Measurements from ENCODE around the gene TGFA.

TGFA gene

DNA sequence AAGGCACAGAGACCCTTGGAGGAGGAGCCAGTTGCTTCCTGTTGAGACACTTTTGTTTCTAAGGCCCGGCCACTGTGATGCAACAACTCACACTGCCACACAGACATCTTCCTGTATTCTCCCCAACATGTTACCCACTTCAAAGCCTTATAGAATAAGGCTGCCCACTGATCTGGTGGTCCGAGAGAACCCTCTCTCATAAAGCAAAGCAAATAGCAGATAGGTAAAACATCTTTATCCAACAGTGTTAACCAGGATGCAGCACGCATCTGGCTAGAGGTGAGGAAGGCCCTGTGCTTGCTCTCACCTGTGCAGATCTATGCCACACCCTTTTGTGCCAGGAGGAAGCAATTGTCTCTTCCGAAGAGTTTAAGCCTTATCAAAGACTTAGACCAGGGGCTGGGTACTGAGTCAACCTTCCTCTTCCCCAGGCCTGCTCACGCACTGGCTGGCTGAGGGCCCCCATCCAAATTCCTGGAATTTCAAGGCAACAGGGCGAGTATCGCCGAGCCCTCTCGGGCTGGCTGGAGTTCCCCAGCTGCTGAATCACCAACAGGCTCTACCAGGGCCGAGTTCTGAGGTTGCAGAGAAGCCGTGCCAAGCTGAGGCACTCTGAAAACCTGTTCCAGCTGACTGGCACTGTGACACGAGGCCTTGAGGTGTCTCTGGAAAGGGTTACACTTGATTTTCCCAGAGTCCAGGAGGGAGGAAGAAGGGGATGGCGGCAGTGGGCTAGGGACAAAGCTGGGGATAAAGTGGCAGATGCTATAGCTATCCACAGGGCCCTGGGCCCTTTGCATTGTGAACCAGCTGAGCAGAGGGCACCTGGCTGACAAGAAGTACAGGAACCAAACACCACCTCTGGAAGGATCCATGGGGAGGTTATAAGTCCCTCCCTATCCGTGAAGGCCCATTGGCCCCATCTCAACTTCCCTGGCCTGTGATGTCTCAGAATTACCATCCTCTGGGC lies 29.3 kb downstream of the TGFA start:
- DNase-seq (ENCODE audit: low read depth in 2 of 2) = no peak

DNA sequence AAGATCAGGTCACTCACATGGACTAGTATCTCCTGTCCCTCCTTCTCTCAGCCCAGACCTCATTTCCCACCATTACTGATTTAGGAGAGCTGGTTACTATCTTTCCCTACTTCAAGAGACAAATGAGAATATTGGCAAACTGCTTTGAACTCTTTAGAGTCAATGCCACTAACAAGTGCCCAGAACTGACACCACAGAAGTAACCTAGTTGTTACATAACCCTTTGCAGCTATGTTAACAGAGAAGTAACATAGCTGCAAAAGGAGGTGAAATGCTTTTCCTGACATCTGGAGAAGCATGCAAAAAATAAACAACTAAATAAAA lies 30.0 kb downstream of the TGFA start:
- no peak for DNase-seq (ENCODE audit: low read depth in 2 of 2)

DNA sequence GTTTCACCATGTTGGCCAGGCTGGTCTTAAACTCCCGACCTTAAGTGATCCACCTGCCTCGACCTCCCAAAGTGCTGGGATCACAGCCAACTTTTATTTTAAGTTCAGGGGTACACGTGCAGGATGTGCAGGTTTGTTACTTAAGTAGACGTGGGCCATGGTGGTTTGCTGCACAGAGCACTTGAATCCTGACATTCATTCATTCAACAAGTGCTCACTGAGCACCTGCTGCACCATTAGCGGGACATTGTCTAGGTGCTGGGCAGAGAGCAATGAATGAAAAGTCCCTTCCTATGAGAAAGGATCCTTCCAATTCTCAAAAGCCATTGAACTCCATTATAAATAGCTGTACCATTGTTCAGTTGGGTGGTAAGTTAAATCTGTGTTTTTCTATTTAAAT lies 31.0 kb downstream of the TGFA start:
- no peak for DNase-seq (ENCODE audit: low read depth in 2 of 2)

DNA sequence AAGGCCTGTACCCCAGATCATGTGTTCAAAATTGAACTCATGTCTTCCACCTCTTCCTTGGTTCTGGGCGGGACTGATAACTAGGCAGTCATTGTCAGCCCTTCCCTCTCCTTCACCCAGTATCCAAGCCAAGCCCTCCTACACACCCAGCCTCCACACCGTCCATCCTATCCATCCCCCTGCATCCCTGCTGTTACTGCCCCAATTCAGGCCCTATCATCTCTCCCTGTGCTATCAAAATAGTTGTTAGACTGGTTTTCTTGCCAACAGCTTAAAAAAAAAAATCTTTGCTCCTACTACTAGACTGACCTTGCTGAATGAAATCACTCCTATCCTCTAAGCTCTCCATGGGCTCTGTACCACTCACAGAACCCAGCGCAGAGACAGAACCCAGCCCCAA lies 32.8 kb downstream of the TGFA start:
- no peak for DNase-seq (ENCODE audit: low read depth in 2 of 2)

DNA sequence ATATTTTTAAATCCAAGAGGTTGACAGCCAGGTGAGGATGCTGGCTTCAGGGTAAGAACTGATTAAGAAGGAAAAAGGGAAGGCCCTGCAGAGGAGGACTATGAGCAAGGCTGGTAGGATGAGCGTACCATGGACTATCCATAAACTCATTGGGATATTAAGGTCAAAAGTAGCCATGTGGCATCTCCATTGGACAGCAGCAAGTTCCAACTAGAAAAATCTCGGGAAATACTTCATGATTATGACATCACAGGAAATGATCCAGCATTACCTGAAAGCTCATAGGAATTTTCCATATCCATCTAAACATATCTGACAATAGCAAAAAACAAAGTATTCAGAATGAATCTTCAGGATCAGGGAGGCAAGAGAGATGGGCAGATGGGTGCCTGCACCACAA lies 34.2 kb downstream of the TGFA start:
- no peak for DNase-seq (ENCODE audit: low read depth in 2 of 2)

DNA sequence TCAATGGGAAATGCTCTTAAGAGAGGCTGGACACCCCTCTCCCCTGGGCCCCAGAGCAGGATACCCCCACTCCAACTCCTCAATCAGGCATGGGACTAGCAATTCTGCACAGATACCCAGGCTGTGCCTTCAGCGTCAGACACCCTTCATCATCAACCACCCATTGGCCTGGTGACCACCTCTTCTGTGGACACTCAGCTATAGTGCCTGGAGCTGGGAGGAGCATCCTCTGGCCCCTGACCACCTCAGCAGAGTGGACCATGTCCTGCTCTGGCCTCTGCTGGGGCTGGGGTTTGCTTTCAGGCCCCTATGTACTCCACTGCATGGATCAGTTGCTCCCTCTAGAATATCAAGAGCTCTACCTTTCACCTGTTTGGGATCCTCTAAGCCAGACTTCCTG lies 35.1 kb downstream of the TGFA start:
- DNase-seq (ENCODE audit: low read depth in 2 of 2) = no peak

DNA sequence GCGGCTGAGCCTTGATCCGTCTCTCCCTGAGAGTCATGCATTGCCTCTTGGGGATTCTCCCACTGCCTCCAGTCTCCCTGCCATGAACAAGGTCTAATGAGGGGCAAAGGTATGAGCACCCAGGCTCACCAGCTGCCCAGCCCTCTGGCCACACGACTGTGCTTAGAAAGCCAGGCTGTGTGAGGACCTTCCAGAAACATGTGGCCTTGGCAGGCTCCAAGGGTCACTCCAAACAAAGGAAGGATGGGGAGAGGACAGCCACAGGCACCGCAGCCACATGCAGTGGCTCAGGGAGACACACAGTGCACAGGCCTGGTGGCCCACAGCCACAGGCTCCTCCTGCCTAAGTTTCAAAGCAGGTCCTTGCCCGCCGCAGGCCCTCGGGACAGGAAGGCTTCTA lies 35.8 kb downstream of the TGFA start:
- no peak for DNase-seq (ENCODE audit: low read depth in 2 of 2)

DNA sequence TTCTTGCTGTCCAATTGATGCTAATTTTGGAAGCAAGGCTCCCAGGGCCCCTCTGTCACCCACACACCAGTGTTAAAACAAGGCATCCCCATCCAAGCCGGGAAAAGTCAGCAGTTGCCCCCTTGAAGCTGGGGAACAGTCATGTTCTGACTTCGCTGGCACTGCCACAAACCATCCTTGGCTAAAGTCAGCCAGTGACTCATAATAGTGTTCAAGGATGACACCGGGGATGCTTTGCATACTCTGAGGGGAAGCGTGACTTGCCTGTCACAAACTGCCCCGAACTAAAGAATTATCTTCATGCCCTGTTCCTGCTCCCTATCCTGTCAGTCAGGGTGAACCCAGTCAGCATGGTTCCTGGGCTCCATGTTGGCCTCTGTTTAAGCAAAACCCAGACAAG lies 37.0 kb downstream of the TGFA start:
- no peak for DNase-seq (ENCODE audit: low read depth in 2 of 2)

DNA sequence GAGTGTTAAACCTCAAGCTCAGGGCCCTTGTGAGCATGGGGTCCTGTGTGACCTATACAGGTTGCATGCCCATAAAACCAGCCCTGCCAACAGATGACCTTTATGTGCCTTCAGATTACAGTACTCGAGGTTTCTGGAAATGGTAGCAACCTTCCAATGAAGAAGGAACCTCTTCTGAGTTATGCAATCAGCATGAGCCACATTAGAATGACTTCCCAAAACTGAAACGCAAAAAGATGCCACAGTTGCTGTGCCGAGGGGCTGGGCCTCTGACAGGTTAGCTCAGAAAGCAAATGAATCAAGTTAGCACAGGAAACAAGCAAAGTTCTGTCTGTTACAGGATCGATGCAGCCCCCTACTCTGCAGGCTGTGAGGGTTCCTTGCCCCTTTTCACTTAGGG lies 37.7 kb downstream of the TGFA start:
- DNase-seq (ENCODE audit: low read depth in 2 of 2) = no peak

DNA sequence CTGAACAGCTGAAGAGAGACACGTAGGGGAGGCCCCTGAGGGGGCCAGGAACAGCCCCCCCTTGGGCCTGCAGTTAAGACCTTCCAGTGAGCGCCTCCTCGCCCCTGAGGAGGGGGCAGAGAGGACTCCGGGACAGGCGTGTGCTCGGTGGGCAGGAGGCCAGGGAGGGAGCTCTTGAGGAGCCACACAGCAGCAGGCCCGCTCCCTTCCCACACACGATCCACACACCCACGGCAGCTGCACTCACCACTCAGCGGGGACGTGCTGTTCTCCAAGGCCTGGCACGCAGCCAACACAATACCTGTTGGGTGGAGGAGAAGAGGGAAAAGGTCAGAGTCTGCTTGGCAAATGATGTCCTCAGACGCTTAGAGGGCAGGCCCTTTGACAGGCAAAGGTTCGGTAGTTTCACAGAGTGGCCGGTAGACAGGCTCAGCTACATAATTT lies 39.0 kb downstream of the TGFA start:
- DNase-seq (ENCODE audit: low read depth in 2 of 2) = no peak

DNA sequence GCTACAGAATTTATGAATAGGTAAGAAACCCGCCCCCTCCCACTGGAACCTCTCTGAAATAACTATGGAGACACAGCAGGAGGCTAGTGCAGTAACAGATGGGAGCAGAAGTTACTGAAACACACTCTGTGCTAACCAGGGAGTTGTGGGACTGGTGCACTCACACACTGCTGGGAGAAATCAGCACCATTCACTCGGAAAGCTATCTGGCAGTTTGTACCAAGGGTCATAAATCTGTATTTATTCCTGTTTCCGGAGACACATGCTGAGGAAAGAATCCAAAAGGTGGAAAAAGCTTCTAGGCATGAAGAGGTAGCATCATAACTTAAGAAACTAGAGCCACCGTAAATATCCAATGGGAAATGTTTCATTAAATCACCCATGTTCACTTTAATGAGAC lies 39.9 kb downstream of the TGFA start:
- DNase-seq (ENCODE audit: low read depth in 2 of 2) = no peak

DNA sequence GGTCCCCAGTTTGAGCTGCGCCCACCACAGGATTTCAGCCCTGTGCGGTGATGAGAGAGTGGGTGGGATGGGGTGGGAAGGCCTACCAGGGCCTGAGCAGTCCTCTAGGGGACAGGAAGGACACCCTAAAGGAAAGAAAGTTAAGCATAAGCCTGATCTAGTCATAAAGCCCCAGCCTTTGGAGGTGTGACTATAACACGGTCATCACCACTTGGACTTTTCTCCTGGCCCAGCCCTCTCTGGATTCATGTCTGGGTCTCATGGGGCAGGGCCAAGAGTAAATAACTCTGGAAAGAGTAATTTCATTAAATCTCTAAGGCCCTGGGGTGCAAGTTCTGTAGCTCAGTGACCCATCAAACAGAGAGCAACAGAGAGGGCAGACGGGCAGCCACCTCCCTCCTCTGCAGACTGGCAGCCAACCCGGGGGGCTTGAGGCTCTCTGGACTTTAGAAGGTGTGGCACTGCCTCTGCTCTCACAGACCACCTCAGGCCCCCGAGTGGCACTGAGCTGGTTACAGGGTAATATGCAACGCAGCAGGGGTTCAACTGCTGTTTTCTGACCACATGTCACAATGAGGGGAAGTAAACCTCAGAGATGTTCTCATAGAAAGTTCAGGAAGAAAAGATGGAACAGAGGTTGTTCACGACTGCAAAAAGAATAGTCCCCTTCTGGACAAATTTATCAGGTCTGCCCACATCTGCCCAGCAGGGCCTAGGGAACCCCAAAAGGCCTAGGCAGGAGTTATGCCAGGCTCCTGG lies 41.5 kb downstream of the TGFA start:
- DNase-seq (ENCODE audit: low read depth in 2 of 2) = no peak

DNA sequence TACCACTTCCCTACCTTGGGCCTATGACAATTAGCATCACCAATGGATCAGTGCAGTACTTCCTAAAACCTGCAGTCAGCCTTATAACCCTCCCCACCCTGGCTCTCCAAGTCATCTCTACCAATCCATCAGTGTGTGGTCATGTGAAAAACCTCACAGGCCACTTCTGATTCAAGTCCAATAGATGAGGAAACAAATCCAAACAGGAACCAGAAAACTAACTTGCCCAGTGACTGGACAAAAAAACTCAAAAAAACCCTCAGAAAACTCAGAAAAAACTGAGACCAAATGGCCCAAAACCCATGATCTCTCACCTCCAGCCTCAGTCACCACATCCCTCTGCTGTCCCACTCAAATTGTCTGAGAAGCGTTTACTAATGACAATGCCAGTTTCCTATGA lies 43.3 kb downstream of the TGFA start:
- no peak for DNase-seq (ENCODE audit: low read depth in 2 of 2)

DNA sequence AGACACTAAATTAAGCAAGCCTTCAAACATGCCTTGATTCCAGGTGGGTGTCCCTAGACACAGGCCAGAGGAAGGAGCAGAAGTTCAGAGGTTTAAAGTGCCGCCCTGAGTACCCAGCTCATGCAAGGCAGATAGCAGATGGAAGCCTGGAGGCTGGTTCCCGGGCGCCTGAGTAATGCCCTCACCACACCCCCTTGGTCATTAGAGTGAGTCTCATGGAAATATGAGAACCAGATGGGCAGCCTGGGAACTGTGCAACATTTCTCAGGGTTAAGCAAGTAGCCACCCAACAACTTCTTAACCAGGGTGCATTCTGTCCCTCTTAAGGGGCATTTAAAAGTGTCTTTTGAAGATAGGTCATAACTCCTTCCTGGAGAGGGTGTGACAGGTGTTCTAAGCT lies 44.1 kb downstream of the TGFA start:
- no peak for DNase-seq (ENCODE audit: low read depth in 2 of 2)

DNA sequence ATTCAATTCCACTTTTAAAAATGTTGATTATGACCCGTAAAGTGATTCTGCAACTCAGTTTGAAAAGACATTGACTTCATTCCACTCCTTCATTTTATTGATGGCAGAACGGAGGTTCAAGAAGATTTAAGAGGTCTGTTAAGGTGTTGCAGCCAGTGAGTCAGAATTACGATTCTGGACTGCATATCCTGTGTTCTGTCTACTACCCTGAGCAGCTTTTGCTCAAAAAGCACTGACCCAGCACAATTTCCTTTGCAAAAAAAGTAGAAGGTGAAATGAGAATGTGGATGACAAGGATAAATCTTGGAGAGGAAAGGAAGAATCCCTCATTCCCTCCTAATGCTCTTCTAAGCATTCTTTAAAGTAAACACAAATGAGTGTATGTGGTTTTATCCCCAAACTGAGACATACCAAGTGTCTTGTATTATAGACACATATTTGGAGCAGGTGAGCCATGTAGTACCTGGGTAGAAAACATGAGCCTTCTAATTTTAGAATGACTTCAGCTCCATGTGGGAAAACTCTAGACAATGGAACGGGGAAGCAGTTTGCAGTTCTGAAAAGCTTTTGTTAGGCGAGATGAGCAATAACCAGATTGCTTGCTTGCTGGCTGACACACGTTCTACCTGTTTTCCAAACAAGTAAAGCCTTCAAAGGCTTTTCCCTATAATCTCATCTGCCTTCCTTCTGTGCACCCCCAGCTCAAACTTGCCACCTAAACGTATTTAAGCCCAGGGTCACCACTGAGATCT lies 44.7 kb downstream of the TGFA start:
- DNase-seq (ENCODE audit: low read depth in 2 of 2) = no peak

DNA sequence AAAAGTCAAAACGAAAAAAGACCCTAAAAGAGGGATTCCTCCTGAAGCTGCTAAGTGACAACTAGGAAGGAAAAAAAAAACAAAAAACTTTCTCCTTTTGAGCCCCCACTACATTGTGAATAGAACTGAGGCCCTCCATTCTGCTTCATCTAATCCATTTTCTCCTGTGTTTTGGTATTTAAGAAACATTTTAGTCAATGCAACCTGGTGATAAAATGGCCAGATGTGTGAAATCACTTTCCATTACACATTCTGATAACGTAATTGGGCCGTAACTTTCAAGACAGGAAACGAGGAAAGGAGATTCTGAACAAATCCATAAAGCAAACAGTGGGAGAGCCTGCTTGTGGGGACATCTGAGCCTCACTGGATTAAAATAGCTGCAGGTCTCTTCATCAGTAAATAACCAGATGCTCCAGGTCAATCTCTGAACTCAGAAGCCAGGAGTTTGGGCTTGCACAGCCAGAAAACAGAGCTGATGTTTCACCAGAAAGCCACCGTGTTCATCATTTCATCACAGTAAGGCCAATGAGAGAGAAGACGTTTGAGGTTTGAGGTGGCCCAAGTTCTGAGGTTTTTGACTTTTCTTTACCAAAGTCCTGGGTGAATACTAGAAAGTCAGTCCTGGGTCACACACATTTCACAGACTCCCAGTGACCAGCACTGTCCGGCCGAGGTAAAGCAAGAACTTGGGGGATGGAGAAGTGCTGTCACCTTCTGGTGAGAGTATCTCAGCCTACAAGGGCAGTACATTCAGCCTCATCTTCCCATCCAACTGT lies 47.8 kb downstream of the TGFA start:
- no peak for DNase-seq (ENCODE audit: low read depth in 2 of 2)

DNA sequence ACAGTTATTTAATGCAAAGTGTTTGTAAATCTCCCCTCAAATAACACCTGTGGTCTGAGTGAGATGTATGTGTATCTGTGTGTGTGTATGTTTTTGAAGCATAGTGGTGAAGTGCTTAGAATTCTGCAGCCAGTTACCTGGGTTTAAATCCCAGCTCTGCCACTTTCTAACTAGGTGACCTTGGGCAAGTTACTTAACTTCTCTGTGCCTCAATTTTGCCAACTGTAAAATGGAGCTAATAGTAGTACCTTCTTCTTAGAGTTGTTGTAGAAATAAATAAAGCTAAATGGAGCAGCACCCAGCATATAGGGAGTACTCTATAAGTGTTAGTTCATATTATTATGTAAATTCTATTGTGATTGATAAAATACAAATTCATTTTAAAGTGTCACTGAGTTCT lies 48.9 kb downstream of the TGFA start:
- DNase-seq (ENCODE audit: low read depth in 2 of 2) = no peak

DNA sequence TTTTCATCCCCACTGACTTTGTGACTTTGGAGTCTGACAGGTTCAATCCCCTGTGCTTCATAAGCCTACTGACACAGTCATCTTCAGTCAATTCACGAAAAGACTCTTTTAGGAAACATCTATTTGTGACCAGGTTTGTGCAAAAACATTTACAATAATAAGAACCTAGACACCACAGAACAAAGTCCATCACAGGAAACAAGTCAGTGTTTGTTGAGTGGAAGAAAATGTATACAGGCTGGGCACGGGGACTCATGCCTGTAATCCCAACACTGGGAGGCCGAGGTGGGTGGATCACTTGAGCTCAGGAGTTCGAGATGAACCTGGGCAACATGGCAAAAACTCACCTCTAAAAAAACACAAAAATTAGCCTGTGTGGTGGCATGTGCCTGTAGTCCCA lies 49.7 kb downstream of the TGFA start:
- DNase-seq (ENCODE audit: low read depth in 2 of 2) = no peak

DNA sequence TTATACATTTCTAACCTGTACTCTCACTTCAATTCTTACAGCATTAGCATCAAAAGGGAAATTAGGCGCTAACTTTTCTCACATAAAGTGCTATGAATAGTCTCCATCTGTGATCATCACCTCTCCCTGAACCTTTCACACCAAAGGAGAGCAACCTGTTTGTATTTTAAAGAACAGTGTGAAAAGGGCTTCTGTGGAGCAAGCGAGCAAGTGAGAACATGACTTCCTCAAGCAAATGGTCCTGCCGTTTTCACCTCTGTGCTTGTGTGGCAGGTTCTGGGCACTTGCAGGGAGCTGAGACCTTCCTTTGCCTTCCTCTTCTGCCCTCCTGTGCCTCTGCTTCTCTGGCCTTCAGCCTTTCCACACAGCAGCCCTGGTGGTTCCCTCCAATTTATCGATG lies 51.9 kb downstream of the TGFA start:
- DNase-seq (ENCODE audit: low read depth in 2 of 2) = no peak

DNA sequence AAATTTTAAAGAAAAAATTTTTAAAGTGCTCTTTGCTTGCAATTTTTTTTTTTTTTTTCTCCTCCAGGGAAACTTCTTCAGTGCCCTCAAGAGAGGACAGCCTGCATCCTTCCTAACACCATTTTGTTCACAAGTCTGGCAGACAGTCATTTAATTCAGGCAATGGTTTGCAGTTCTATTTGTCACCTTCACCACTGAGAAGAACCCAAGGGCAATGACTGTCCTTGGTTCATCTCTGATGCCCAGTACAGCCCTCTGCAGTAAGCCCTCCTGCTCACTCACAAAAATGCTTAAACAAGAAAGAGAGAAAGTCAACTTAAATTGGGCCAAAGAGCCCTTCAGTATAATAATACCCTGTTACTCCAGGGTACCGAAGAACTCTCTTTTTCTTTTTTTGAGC lies 52.4 kb downstream of the TGFA start:
- DNase-seq (ENCODE audit: low read depth in 2 of 2) = no peak

DNA sequence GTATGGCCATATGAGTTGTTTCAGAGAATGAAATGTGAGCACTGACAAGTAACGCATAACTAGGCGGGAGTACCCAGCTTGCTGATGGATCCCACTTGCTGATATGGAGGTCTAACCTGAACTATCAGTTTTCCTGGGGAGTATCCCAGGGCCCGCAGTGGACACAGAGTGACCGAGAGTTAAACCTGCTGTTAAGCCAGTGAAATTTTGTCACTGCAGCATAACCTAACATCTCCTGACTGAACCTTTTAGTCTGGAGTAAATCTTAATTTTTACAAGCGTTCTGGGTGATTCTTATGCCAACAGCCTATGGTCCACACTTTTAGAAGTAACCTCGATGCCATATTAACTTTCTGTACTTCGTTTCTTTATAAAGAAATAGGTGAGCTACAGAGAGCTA lies 54.4 kb downstream of the TGFA start:
- DNase-seq (ENCODE audit: low read depth in 2 of 2) = no peak

DNA sequence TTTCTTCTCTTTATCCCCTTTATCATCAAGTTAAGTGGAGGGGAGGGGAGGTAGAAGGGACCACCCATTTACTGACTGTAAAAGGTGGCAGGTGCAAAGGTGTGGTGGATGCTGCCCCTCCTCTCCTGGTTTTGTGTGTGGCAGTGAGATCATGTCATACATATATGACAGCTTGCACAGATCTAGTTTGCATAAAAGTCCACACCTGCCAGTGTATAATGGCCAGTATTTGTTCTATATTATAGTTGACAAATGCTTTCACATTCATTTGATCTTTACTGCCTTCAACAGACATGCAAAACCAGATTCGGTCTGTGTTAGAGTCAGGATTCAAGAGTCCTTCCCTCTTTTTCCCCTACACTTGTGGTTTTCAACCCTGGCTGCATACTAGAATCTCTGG lies 55.1 kb downstream of the TGFA start:
- no peak for DNase-seq (ENCODE audit: low read depth in 2 of 2)
